COLO668 (cell line): ENCODE data around the gene XPNPEP1.
A peak's percentile ranks its signal among the peaks of the same experiment; 100 is the strongest.

Experiments used
- DNase-seq: peaks from one replicate; lab custom pipeline; 2025; ENCODE audit not compliant: unreplicated experiment; lab: John Stamatoyannopoulos, UW

The XPNPEP1 gene

GRCh38 chr10:109866995-109867635 is 56.2 kb downstream of the XPNPEP1 start:
- DNase-seq = no peak

- no peak for DNase-seq
Observed at GRCh38 chr10:109866168-109866994, 56.9 kb downstream of the XPNPEP1 start.

GRCh38 chr10:109863775-109864174 is 59.5 kb downstream of the XPNPEP1 start:
- DNase-seq = no peak

- no peak for DNase-seq
Observed at GRCh38 chr10:109862738-109863137, 60.6 kb downstream of the XPNPEP1 start.

GRCh38 chr10:109862041-109862440 is 61.3 kb downstream of the XPNPEP1 start:
- DNase-seq = no peak

GRCh38 chr10:109861081-109861480 is 62.2 kb downstream of the XPNPEP1 start:
- no peak for DNase-seq

GRCh38 chr10:109859221-109859620 is 64.1 kb downstream of the XPNPEP1 start:
- DNase-seq = no peak

GRCh38 chr10:109855746-109856145 is 67.6 kb downstream of the XPNPEP1 start:
- DNase-seq = no peak

GRCh38 chr10:109853921-109854320 is 69.4 kb downstream of the XPNPEP1 start:
- DNase-seq = no peak

- peak; percentile 71 for DNase-seq
Observed at GRCh38 chr10:109852475-109853037, 70.8 kb downstream of the XPNPEP1 start.

- no peak for DNase-seq
Observed at GRCh38 chr10:109851616-109852474, 71.5 kb downstream of the XPNPEP1 start.

GRCh38 chr10:109846832-109847231 is 76.5 kb downstream of the XPNPEP1 start:
- DNase-seq = no peak

- DNase-seq = no peak
Observed at GRCh38 chr10:109845308-109845707, 78.0 kb downstream of the XPNPEP1 start.

GRCh38 chr10:109838592-109839244 is 84.6 kb downstream of the XPNPEP1 start:
- DNase-seq = peak; percentile 2

- no peak for DNase-seq
Observed at GRCh38 chr10:109837384-109837783, 85.9 kb downstream of the XPNPEP1 start.

- DNase-seq = no peak
Observed at GRCh38 chr10:109835257-109835656, 88.1 kb downstream of the XPNPEP1 start.

- DNase-seq = no peak
Observed at GRCh38 chr10:109831846-109832245, 91.5 kb downstream of the XPNPEP1 start.

- no peak for DNase-seq
Observed at GRCh38 chr10:109824206-109824605, 99.1 kb downstream of the XPNPEP1 start.

- DNase-seq = no peak
Observed at GRCh38 chr10:109823196-109823595, 100.1 kb downstream of the XPNPEP1 start.

- no peak for DNase-seq
Observed at GRCh38 chr10:109821672-109822071, 101.6 kb downstream of the XPNPEP1 start.
